Natural killer cell treated with Interleukin-12 subunit alpha and Interleukin-12 subunit beta and Interleukin-15 and Interleukin-18, amount 100 ng/mL, for 72 hours (primary cell): ENCODE data around the gene PIAS2. TPM values are rescaled to one million over a fixed set of nuclear protein-coding genes. Genes with fewer than 3 reads are reported as not detected.
"Not testable (repeated sequence)": the region's sequence is repeated elsewhere in the genome, so short reads cannot be mapped to it uniquely, and the experiment has no call there.

Experiments
- ATAC-seq, 2 donors: fragments of 150-1000 bp; cut with Tn5 transposase in 1 of 2; sonication (Bioruptor Pico), chemical (Tn5 transposase) in 1 of 2; 2 replicates each; pipeline ENCODE4 v1.10.0; 2021
- DNase-seq: peaks from one replicate; pipeline ENCODE4 v3.0.0; 2022; ENCODE audit warnings: low spot score
- H3K27ac Mint-ChIP-seq, 2 donors: 1 replicate in 1 of 2; 2 replicates in 1 of 2; pipeline ENCODE4 v1.8.0; 2022; ENCODE audit warnings: mixed read lengths in 2 of 2, mild to moderate bottlenecking in 1 of 2, moderate library complexity in 1 of 2
- H3K27me3 Mint-ChIP-seq, 2 donors: 1 replicate in 1 of 2; 2 replicates in 1 of 2; pipeline ENCODE4 v1.8.0; 2022; ENCODE audit warnings: mixed read lengths in 2 of 2
- H3K36me3 Mint-ChIP-seq: one replicate; pipeline ENCODE4 v1.8.0; 2022; ENCODE audit warnings: mixed read lengths
- H3K4me1 Mint-ChIP-seq, 2 donors: 1 replicate in 1 of 2; 2 replicates in 1 of 2; pipeline ENCODE4 v1.8.0; 2022; ENCODE audit warnings: low read depth in 2 of 2, mixed read lengths in 2 of 2, mild to moderate bottlenecking in 1 of 2
- H3K4me3 Mint-ChIP-seq: one replicate; pipeline ENCODE4 v1.8.0; 2022; ENCODE audit warnings: mixed read lengths
- H3K9me3 Mint-ChIP-seq: 2 replicates; pipeline ENCODE4 v1.8.0; 2022; ENCODE audit warnings: mixed read lengths
- total RNA-seq, 2 donors: library from RNA; stranded (reverse); gene quantifications; one replicate each; pipeline ENCODE4 v1.2.3, GENCODE V29; 2022

PIAS2 gene
- total RNA-seq: 10 to 100 TPM; 19.2 to 36.5 TPM

- H3K9me3 Mint-ChIP-seq: no peaks in the 10 kb centered on the region
- no peaks in the 10 kb centered on the region for H3K27me3 Mint-ChIP-seq
- peaks cover 36 to 39% of the 10 kb centered on the region in 2 donors for H3K4me1 Mint-ChIP-seq
- H3K27ac Mint-ChIP-seq: peak within 1 kb of the TSS; percentile 64 to 82
- no peaks in the 10 kb centered on the region for H3K36me3 Mint-ChIP-seq
- peak within 1 kb of the TSS; percentile 90 for H3K4me3 Mint-ChIP-seq
- DNase-seq: peak; percentile 84
- ATAC-seq: peak; percentile 95 to 96
Observed at GRCh38 chr18:46917108-46917802, at the start of gene PIAS2, which contains the start of gene KATNAL2. Gene PIAS2 (minus strand): TSS chr18:46917507. CDS start chr18:46917345, 162 bp downstream. Gene KATNAL2 (plus strand): TSS chr18:46917602. CDS start chr18:46946873, 29,271 bp downstream.

- H3K4me1 Mint-ChIP-seq, ATAC-seq, H3K9me3 Mint-ChIP-seq, H3K36me3 Mint-ChIP-seq, H3K4me3 Mint-ChIP-seq, H3K27me3 Mint-ChIP-seq, H3K27ac Mint-ChIP-seq, DNase-seq: not testable (repeated sequence)
Observed at GRCh38 chr18:46966266-46966665, 49.0 kb upstream of the PIAS2 start.

GRCh38 chr18:46964579-46965293 is 47.4 kb upstream of the PIAS2 start:
- ATAC-seq: peak; percentile 52 to 66
- peaks cover 15% of the 10 kb centered on the region for H3K9me3 Mint-ChIP-seq

GRCh38 chr18:46963656-46964578 is 46.6 kb upstream of the PIAS2 start:
- H3K27ac Mint-ChIP-seq: not testable (repeated sequence)
- ATAC-seq: peak; percentile 46 to 52

More at GRCh38 chr18:46964579-46965293, 47.4 kb upstream of the PIAS2 start:
- not testable (repeated sequence) for H3K4me3 Mint-ChIP-seq, DNase-seq, H3K4me1 Mint-ChIP-seq, H3K36me3 Mint-ChIP-seq, H3K27ac Mint-ChIP-seq, H3K27me3 Mint-ChIP-seq

GRCh38 chr18:46958209-46958608 is 40.9 kb upstream of the PIAS2 start:
- ATAC-seq (no peak), DNase-seq (no peak)
- Mint-ChIP-seq H3K4me3 (no peak overlapping the region), H3K27me3 (peaks cover 5 to 6% of the 10 kb centered on the region in 2 donors), H3K27ac (no peak overlapping the region), H3K9me3 (peaks cover 8% of the 10 kb centered on the region), H3K36me3 (no peaks in the 10 kb centered on the region), H3K4me1 (peaks cover 0 to 1% of the 10 kb centered on the region in 2 donors)

More at GRCh38 chr18:46963656-46964578, 46.6 kb upstream of the PIAS2 start:
- not testable (repeated sequence) for H3K27me3 Mint-ChIP-seq, H3K4me3 Mint-ChIP-seq, H3K36me3 Mint-ChIP-seq, DNase-seq, H3K4me1 Mint-ChIP-seq
- peaks cover 15% of the 10 kb centered on the region for H3K9me3 Mint-ChIP-seq

- no peak for ATAC-seq
- peaks cover 0 to 5% of the 10 kb centered on the region in 2 donors for H3K4me1 Mint-ChIP-seq
- H3K27me3 Mint-ChIP-seq: peaks cover 7 to 19% of the 10 kb centered on the region in 2 donors
- no peaks in the 10 kb centered on the region for H3K36me3 Mint-ChIP-seq
- H3K9me3 Mint-ChIP-seq: no peaks in the 10 kb centered on the region
- no peak overlapping the region for H3K4me3 Mint-ChIP-seq
- no peak overlapping the region for H3K27ac Mint-ChIP-seq
- no peak for DNase-seq
Observed at GRCh38 chr18:46953195-46953594, 35.9 kb upstream of the PIAS2 start.

GRCh38 chr18:46950064-46950656 is 32.9 kb upstream of the PIAS2 start:
- Mint-ChIP-seq H3K4me3 (no peak overlapping the region), H3K4me1 (peaks cover 0 to 5% of the 10 kb centered on the region in 2 donors), H3K9me3 (no peaks in the 10 kb centered on the region), H3K36me3 (no peaks in the 10 kb centered on the region), H3K27me3 (peaks cover 7 to 14% of the 10 kb centered on the region in 2 donors), H3K27ac (no peak overlapping the region)
- no peak for ATAC-seq
- DNase-seq: no peak

GRCh38 chr18:46946656-46947282 is 29.5 kb upstream of the PIAS2 start:
- H3K27ac Mint-ChIP-seq: no peak overlapping the region
- no peaks in the 10 kb centered on the region for H3K4me1 Mint-ChIP-seq
- no peak overlapping the region for H3K4me3 Mint-ChIP-seq
- ATAC-seq (peak; percentile 94 to 95), DNase-seq (peak; percentile 69)
- H3K27me3 Mint-ChIP-seq: peaks cover 13 to 32% of the 10 kb centered on the region in 2 donors
- H3K9me3 Mint-ChIP-seq: no peaks in the 10 kb centered on the region
- H3K36me3 Mint-ChIP-seq: no peaks in the 10 kb centered on the region

- peaks cover 12 to 27% of the 10 kb centered on the region in 2 donors for H3K27me3 Mint-ChIP-seq
- H3K36me3 Mint-ChIP-seq: no peaks in the 10 kb centered on the region
- ATAC-seq: no peak
- no peak overlapping the region for H3K4me3 Mint-ChIP-seq
- H3K4me1 Mint-ChIP-seq: no peaks in the 10 kb centered on the region
- H3K9me3 Mint-ChIP-seq: no peaks in the 10 kb centered on the region
- H3K27ac Mint-ChIP-seq: no peak overlapping the region
- DNase-seq: no peak
Observed at GRCh38 chr18:46942646-46943045, 25.3 kb upstream of the PIAS2 start.

- Mint-ChIP-seq H3K36me3 (no peaks in the 10 kb centered on the region), H3K9me3 (no peaks in the 10 kb centered on the region), H3K4me3 (no peak overlapping the region), H3K4me1 (no peaks in the 10 kb centered on the region), H3K27ac (no peak overlapping the region), H3K27me3 (peaks cover 8 to 27% of the 10 kb centered on the region in 2 donors)
- DNase-seq (no peak), ATAC-seq (no peak)
Observed at GRCh38 chr18:46939998-46940571, 22.8 kb upstream of the PIAS2 start.

- DNase-seq: no peak
Observed at GRCh38 chr18:46939337-46939963, 22.1 kb upstream of the PIAS2 start.

GRCh38 chr18:46920653-46921052 is 3.3 kb upstream of the PIAS2 start:
- Mint-ChIP-seq H3K27ac (no peak overlapping the region), H3K4me3 (no peak overlapping the region), H3K36me3 (no peaks in the 10 kb centered on the region), H3K4me1 (peaks cover 21% of the 10 kb centered on the region in 2 donors), H3K27me3 (no peaks in the 10 kb centered on the region), H3K9me3 (no peaks in the 10 kb centered on the region)
- no peak for ATAC-seq
- DNase-seq: no peak

More at GRCh38 chr18:46939337-46939963, 22.1 kb upstream of the PIAS2 start:
- H3K9me3 Mint-ChIP-seq: no peaks in the 10 kb centered on the region
- H3K4me3 Mint-ChIP-seq: no peak overlapping the region
- H3K36me3 Mint-ChIP-seq: no peaks in the 10 kb centered on the region
- peaks cover 8 to 27% of the 10 kb centered on the region in 2 donors for H3K27me3 Mint-ChIP-seq
- ATAC-seq: no peak
- H3K4me1 Mint-ChIP-seq: no peaks in the 10 kb centered on the region
- no peak overlapping the region for H3K27ac Mint-ChIP-seq
